Measurements from ENCODE around the gene SERPINA3. TPM values are rescaled to one million over a fixed set of nuclear protein-coding genes. Genes with fewer than 3 reads are reported as not detected.

SERPINA3 gene
- total and polyA plus RNA-seq, 8 donors, result 15.1 to 1,820 (median 99.6) TPM

DNA sequence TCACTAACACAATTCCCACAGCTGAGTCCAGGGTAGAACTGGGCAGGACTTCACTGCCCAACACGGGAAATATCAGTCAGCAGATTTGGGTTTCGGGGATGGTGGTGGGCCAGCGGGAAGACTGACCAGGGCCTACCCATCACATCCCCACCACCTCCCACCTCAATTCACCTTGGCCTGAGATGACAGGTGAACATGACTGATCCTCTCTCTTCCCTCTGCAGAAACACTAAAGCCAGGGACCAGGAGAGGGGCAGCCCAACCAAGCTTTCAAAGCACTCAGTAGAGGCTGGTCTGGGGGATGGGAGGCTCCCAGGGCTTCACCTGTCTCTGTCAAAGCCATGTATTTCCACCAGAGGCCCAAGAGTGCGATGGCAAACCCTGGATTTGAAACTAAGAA lies 28.6 kb upstream of the SERPINA3 start:
- WGBS, 5 donors, result 81 to 95% (median 95%) methylated on average over 4 of the region's 4 CpGs
- no peak for DNase-seq

DNA sequence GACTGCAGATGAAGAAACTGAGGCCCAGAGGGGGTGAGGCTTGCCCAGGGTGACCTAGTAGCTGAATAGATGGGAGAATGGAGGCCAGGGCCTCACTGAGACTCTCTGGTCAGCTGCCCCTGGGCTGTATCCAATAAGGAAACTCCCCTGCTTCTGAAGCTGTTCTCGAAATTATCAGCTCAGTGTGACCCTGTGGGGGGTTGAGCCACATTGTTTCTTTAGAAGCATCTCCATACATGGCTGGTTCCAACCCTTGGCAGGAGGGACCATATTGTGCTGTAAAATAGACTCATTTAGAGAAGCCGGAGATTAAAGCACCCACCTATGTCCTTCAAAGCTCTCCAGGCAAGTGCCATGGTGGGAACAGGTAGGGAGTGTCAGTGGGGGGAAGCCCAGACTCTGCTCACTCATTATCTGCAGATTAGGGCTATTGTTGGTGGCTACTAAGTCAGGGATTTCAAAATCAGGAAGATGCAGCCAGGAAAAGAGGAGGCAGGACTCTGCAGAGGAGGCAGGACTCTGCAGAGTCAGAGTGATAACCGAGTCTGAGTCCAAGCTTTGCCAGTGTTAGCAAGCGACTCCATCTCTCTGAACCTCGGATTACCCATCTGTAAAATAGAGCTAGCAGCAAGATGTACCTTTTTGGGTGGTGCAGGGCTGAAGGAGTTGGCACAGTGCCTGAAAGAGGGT lies 27.5 kb upstream of the SERPINA3 start:
- TF ChIP-seq POLR2A (IDR thresholded peaks at IDR 0.05), result no peak
- TF ChIP-seq, protein P1, sequence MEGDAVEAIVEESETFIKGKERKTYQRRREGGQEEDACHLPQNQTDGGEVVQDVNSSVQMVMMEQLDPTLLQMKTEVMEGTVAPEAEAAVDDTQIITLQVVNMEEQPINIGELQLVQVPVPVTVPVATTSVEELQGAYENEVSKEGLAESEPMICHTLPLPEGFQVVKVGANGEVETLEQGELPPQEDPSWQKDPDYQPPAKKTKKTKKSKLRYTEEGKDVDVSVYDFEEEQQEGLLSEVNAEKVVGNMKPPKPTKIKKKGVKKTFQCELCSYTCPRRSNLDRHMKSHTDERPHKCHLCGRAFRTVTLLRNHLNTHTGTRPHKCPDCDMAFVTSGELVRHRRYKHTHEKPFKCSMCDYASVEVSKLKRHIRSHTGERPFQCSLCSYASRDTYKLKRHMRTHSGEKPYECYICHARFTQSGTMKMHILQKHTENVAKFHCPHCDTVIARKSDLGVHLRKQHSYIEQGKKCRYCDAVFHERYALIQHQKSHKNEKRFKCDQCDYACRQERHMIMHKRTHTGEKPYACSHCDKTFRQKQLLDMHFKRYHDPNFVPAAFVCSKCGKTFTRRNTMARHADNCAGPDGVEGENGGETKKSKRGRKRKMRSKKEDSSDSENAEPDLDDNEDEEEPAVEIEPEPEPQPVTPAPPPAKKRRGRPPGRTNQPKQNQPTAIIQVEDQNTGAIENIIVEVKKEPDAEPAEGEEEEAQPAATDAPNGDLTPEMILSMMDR (IDR thresholded peaks at IDR 0.05), result no peak
- TF ChIP-seq EP300 (IDR thresholded peaks at IDR 0.05), result no peak
- no peak for TF ChIP-seq POLR2AphosphoS5 (IDR thresholded peaks at IDR 0.05)

More for the DNA sequence above, 28.6 kb upstream of the SERPINA3 start:
- no peaks in the 10 kb centered on the region for H3K36me3 ChIP-seq
- H3K9me3 ChIP-seq, result no peaks in the 10 kb centered on the region
- no peaks in the 10 kb centered on the region for H3K27me3 ChIP-seq
- TF ChIP-seq, protein P1 (IDR thresholded peaks at IDR 0.05), result no peak
- TF ChIP-seq EP300 (IDR thresholded peaks at IDR 0.05) (no peak), POLR2AphosphoS5 (IDR thresholded peaks at IDR 0.05) (no peak), POLR2A (IDR thresholded peaks at IDR 0.05) (no peak)
- H3K4me3 ChIP-seq, result no peak overlapping the region
- intact Hi-C loops (cut with DNase I; ENCODE audit: low total_unique reads), result no loop called here
- no peak overlapping the region for H3K27ac ChIP-seq
- H3K4me1 ChIP-seq, result peaks cover 8 to 21% (median 13%) of the 10 kb centered on the region in 4 donors

DNA sequence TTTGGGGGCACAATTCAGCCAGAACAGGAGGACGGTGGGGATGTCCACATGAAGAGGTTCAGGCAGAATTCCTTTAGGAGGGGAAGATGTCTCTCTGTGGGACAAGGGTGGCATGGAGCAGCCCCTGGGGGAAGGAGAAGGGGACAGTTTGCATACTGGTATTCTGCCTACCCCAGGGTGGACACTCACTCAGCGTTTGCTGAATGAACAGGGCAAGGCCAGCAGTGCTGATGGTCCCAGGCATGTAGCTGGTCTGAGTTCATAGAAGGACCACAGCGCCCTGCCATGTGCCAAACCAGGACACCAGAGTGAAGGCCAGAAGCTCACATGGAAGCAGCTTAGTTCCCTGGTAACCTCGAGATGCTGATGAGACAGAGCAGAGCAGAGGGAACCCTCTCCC lies 25.6 kb upstream of the SERPINA3 start:
- Histone ChIP-seq H3K4me1 (peaks cover 0 to 11% (median 5%) of the 10 kb centered on the region in 4 donors), H3K4me3 (no peak overlapping the region), H3K27me3 (no peaks in the 10 kb centered on the region), H3K9me3 (no peaks in the 10 kb centered on the region), H3K27ac (no peak overlapping the region), H3K36me3 (no peaks in the 10 kb centered on the region)
- TF ChIP-seq, protein P1 (IDR thresholded peaks at IDR 0.05), result no peak
- TF ChIP-seq POLR2A (IDR thresholded peaks at IDR 0.05) (no peak), EP300 (IDR thresholded peaks at IDR 0.05) (no peak), POLR2AphosphoS5 (IDR thresholded peaks at IDR 0.05) (no peak)
- 75 to 90% (median 84%) methylated on average over 4 of the region's 4 CpGs for WGBS, 5 donors
- no peak for DNase-seq
- intact Hi-C loops (cut with DNase I; ENCODE audit: low total_unique reads), result no loop called here

More for the DNA sequence above, 27.5 kb upstream of the SERPINA3 start:
- intact Hi-C loops (cut with DNase I; ENCODE audit: low total_unique reads), result no loop called here
- Histone ChIP-seq H3K4me3 (no peak overlapping the region), H3K9me3 (no peaks in the 10 kb centered on the region), H3K36me3 (no peaks in the 10 kb centered on the region), H3K4me1 (peaks cover 8 to 21% (median 13%) of the 10 kb centered on the region in 4 donors), H3K27me3 (no peaks in the 10 kb centered on the region), H3K27ac (no peak overlapping the region)
- no peak for DNase-seq
- 68 to 82% (median 77%) methylated on average over 5 of the region's 5 CpGs for WGBS, 5 donors

DNA sequence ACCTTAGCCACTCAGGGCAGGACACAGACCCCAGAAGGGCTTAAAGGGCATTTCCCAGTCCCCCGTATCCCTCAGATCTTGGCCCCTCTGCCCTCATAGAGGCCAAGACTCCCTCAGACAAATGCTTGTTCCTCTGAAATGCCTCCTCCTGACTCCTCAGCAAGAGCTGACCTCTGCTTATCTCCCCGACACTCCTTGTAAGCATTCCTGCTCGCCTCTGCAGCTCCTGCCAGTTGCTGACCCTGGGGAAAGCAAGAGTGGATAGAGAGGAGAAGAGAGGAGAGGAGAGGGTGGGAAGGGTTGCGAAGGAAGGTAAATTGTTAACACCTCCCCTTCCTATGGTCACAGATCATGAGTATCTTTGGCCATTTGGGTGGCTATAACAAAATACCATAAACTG lies 23.9 kb upstream of the SERPINA3 start:
- H3K4me1 ChIP-seq, result no peaks in the 10 kb centered on the region
- intact Hi-C loops (cut with DNase I; ENCODE audit: low total_unique reads), result no loop called here
- no peak overlapping the region for H3K27ac ChIP-seq
- WGBS, 5 donors, result 56 to 71% (median 63%) methylated on average over 4 of the region's 4 CpGs
- H3K4me3 ChIP-seq, result no peak overlapping the region
- no peaks in the 10 kb centered on the region for H3K9me3 ChIP-seq
- TF ChIP-seq POLR2AphosphoS5 (IDR thresholded peaks at IDR 0.05), result no peak
- TF ChIP-seq POLR2A (IDR thresholded peaks at IDR 0.05), result no peak
- no peak for TF ChIP-seq EP300 (IDR thresholded peaks at IDR 0.05)
- TF ChIP-seq, protein P1 (IDR thresholded peaks at IDR 0.05), result no peak
- H3K27me3 ChIP-seq, result no peaks in the 10 kb centered on the region
- DNase-seq, result no peak
- no peaks in the 10 kb centered on the region for H3K36me3 ChIP-seq
